SKM-1 (cell line): Measurements from ENCODE around the gene DCUN1D1.
A peak's percentile ranks its signal among the peaks of the same experiment; 100 is the strongest.
"Not testable (repeated sequence)": the region's sequence is repeated elsewhere in the genome, so short reads cannot be mapped to it uniquely, and the experiment has no call there.

Experiments
- DNase-seq: peaks from one replicate; lab custom pipeline; 2025; ENCODE audit not compliant: unreplicated experiment; lab: John Stamatoyannopoulos, UW

Gene DCUN1D1

DNA sequence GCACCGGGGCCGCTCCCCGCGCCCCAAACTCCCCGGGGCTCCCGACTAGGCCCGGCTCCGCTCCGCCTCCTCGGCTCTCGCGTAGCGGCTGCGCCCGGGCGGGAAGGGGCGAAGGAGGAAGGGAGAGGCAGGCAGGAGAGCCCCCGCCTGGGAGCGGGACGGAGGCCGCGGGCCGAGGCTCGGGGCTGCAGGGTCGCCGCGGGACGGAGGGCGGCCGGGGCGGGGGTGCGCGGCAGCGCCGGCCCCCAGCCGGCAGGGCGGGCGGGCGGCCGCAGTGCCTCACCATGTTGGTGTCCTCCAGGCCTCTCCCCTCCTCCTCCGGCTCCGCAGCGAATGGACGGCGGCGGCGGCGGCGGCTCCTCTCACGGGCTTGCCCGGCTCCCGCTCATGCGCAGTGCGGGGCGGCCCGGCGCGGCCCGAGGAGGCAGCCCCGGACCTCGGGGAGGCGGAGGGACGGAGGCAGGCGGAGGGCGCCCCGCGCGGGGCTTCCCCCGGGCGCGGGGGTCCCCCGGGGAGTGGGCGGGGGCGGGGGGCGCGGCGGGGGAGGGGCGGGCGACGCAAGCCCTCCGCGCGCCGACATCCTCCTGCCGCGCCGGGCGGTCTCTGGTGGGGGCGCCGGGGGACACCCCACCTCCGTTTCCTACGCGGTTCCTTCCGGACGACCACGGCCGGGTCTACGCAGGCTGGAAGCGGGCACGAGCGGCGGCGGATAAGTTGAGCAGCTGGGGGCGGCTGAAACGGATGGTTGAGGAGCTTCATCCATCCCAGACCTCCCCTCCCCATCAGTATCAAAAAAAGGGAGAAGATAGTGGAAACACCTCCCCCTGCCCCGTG is at the start of gene DCUN1D1:
DCUN1D1 (minus strand) TSS at position 335 of the 834 bp plus-strand sequence; CDS start at position 286, 49 bp downstream.
- peak; percentile 72 for DNase-seq

GRCh38 chr3:183028416-183028815 is 48.1 kb upstream of the DCUN1D1 start:
- no peak for DNase-seq

DNA sequence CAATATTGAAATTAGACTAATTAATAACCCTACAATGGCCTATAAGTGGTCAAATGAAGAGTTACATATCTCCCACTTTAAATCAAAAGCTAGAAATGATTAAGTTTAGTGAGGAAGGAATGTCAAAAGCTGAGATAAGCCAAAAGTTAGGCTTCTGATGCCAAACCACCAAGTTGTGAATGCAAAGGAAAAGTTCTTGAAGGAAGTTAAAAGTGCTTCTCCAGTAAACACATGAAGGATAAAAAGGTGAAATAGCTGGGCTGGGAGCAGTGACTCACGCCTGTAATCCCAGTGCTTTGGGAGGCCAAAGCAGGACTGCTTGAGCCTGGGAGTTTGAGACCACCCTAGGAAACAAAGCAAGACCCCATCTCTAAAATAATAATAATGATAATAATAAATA is 46.9 kb upstream of the DCUN1D1 start:
- no peak for DNase-seq

- DNase-seq, result no peak
Measured at GRCh38 chr3:183022936-183023516, 42.7 kb upstream of the DCUN1D1 start.

- no peak for DNase-seq
Measured at GRCh38 chr3:183018421-183019192, 38.3 kb upstream of the DCUN1D1 start.

DNA sequence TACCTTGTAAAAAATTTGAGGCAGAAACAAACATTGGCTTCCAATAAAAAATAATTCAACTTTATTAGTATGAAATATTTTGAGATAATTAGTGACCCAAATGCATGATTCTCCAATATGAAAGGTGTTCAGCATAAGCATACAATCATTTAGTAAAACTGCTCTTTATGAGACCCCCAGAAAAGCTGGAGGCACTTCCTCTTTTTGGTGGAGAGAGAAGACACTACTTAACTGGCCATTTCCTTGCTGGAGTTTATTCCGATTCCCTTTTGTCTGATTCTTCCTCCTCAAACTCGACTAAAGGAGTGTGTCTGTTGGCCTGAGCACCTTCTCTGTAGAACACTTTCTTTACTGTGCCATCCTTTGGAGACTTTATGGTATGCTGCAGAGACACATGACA is 34.8 kb upstream of the DCUN1D1 start:
- DNase-seq, result no peak

DNA sequence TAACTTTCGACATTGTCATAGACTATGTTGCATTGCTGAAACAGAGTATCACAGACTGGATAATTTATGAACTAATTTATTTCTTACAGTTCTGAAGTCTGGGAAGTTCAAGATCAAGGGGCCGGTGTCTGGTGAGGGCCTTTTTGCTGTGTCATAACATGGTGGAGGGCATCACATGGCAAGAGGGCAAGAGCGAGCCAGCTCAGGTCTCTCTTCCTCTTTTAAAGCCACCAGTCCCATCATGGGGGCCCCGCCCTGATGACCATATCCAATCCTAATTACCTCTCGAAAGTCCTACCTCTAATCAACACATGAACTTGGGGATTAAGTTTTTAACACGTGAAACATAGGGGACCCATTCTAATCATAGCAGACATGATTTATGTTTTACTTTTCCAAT is 33.5 kb upstream of the DCUN1D1 start:
- DNase-seq, result no peak

DNA sequence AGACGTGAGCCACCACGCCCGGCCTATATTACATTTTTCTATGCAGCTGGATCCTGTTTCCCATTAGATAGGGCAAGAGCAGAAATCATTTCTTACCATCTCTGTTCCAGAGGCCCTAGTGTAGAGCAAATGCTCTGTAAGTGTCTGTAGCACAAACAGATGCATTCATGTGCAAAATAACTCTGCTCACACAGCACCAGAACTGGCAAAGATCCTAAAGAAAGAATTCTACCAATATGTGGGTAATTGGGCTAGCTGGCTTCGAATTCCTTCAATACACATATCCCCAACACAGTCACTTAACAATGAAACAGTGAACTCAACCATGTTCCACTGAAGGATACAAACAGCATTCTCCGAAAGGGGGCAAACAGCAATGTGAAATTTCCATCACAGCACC is 32.7 kb upstream of the DCUN1D1 start:
- DNase-seq, result no peak

GRCh38 chr3:183008800-183009199 is 28.5 kb upstream of the DCUN1D1 start:
- no peak for DNase-seq

DNA sequence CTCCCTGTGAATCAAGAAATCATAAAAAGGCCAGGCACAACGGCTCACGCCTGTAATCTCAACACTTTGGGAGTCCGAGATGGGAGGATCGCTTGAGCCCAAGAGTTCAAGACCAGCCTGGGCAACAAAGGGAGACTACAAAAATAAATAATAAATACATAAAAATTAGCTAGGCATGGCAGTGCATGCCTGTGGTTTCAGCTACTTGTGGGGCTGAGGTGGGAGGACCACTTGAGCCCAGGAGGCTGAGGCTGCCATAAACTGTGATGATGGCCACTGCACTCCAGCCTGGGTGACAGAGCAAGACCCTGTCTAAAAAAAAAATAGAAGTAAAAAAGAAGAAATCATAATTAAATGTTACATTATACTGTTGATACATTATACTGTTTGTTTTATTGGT is 28.0 kb upstream of the DCUN1D1 start:
- DNase-seq, result no peak

- no peak for DNase-seq
Measured at GRCh38 chr3:183006396-183007002, 26.2 kb upstream of the DCUN1D1 start.

GRCh38 chr3:182999767-183000166 is 19.4 kb upstream of the DCUN1D1 start:
- no peak for DNase-seq

GRCh38 chr3:182993486-182994201 is 13.3 kb upstream of the DCUN1D1 start:
- not testable (repeated sequence) for DNase-seq

DNA sequence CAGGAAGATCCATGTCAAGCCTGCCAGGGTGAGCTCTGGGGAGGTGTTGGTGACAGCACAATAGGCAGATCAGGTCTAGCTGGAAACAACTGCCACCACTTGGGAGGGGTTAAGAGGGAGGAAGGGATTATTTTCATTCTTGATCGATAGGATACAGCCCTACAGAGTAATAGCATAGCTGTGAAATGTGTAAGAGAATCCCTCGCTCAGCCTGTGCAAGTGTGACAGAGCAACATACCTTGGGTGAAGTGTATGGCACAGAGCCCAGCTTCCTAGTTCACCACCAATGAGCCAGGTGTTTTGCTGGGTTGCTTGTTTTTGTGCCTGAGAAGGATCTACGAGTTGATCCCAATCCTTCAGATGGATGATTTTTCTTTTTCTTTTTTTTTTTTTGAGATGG is 9.2 kb upstream of the DCUN1D1 start:
- no peak for DNase-seq

DNA sequence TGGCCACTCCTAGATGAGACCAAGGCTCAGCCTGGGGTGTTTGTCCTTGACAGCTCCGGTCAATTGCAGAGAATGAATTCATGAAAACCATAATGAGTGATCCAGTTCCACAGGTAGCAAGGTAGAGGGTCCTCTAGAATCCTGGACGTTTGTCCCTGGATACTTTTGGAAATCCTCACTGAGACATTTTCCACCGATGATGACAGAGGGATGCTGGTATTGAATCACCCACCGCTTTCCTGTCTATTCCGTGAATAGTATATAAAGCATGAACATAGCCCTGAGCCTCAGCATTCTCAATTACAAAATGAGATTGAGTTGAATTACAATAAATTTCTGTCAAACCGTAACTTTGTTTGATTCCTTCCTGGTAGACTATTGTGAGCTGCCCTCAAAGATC is 5.7 kb upstream of the DCUN1D1 start:
- no peak for DNase-seq

DNA sequence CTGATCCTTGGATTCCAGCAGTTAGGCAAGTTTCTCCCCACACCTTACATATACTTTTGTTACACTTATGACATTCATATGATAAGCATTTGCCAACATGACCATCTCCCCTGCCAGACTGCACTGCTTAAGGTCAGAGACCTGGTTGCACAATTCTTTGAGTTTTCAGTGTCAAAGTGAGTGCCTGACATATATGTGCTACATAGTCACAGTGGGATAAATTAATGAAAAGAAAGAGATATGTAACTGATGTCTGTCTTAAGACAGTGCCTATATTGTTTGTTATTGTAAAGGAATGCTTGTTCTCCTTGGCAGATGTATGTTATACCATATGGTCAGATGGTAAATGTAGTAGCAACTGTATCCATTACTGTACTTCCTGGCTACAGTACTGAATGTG is 3.5 kb upstream of the DCUN1D1 start:
- DNase-seq, result no peak

DNA sequence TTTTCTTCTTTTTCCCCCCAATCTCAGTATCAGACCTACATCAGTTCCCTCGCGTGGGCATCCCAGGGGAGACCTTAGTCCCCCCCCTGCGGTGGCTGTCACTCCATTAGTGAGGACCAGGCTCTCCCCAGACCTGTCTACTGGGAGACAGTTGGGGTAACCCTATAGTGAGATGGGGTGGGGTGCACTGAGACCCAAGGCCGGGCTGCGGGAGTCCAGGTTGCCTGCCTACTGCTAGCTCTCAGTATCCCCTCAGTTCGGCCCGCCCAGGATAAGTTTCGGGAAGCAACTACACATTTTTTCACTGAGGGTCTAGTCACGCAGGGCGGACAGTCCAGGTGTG is 671 bp upstream of the DCUN1D1 start:
- DNase-seq, result no peak

DNA sequence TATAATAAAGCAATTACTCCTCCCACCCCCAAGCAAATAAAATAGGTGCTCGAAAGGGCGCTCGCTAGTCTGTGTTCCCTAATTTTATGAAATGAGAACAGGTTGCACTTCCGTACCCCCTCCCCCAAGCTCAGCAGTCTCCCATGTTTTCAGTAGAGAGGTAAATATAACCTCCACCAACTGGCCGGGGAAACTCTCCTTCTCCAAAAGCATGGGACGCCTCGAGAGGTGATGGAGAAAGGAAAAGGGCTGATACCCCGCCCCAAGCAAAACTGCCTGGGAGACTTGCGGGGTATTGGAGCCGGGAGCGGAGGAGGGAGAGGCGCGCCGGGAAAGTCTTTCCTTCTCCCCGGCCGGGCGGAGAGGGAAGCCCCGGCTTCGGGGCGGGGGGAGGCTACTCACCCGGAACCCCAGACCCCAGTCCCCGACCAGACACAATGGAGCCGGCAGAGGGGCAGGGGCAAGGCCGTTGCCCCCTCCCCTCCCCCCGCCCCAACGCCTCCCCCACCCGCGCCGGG is 605 bp downstream of the DCUN1D1 start:
- peak; percentile 22 for DNase-seq

DNA sequence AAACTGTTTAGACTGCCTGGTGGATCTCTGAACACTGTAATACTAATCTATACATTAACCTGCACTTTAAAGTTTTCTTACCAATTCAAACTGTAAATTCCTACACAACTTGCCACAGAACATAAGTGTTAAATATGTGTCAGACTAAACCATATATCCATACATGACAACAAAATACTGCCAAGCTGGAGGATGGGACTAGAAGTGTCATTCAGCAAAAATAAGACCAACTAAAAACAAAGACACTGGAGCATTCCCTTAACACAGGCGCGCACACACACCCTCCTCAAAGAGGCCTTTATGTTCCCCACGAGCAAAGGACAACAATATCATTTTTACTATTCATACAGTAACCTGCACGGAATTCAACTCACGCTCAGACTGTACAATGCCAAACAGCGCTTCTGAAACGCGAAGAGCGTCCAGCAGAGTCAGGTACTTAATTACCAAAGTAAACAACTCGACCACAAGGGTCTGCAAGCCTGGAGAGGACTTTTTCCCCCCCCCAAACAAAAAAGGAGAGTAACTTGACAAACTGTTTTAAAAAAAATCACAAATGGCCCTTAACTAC is 1.1 kb downstream of the DCUN1D1 start:
- no peak for DNase-seq

DNA sequence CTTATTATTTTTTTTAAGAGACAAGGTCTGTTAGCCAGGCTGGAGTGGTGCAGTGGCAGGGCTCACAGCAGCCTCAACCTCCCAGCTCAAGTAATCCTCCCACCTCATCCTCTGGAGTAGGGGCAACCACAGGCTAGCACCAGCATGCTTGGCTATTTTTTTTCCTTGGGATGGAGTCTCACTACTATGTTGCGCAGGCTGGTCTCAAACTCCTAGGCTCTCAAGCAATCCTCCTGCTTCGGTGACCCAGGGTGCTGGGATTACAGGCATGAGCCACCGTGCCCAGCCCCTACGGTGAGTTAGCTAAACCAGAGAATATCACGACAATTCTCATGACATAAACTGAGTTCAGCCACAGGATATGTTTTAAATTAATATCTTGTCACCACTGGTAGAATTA is 2.0 kb downstream of the DCUN1D1 start:
- no peak for DNase-seq
